Astrocyte (in vitro differentiated cells and primary cell): ENCODE measurements around the gene LSM10. TPM values are rescaled to one million over a fixed set of nuclear protein-coding genes. Genes with fewer than 3 reads are reported as not detected.

Experiments used
- DNase-seq: peaks from one replicate; pipeline ENCODE4 v3.0.0-alpha.2; 2010; ENCODE audit warnings: low read depth
- FAIRE-seq: peaks from 2 replicates; lab custom pipeline; 2011; peaks lifted over from hg19 to GRCh38; lab: Jason Lieb, UNC
- H2AFZ ChIP-seq: 2 replicates; pipeline ENCODE4 v1.6.0; 2012; ENCODE audit warnings: low read depth, low read length, inconsistent platforms
- H3K27ac ChIP-seq: 2 replicates; pipeline ENCODE4 v1.5.1; 2011; ENCODE audit warnings: low read depth, low read length, inconsistent platforms
- H3K27me3 ChIP-seq: 2 replicates; pipeline ENCODE4 v1.6.0; 2011; ENCODE audit warnings: low read length, inconsistent platforms; ENCODE audit not compliant: insufficient read depth
- H3K36me3 ChIP-seq: 2 replicates; pipeline ENCODE4 v1.5.1; 2011; ENCODE audit warnings: low read length, inconsistent platforms; ENCODE audit not compliant: insufficient read depth
- H3K4me1 ChIP-seq: 2 replicates; pipeline ENCODE4 v1.5.1; 2011; ENCODE audit warnings: low read length, inconsistent platforms; ENCODE audit not compliant: insufficient read depth
- H3K4me2 ChIP-seq: 2 replicates; pipeline ENCODE4 v1.6.0; 2012; ENCODE audit warnings: low read length, inconsistent platforms
- H3K4me3 ChIP-seq: 2 replicates; pipeline ENCODE4 v1.5.1; 2011; ENCODE audit warnings: low read depth, mild to moderate bottlenecking, low read length, inconsistent platforms; ENCODE audit not compliant: insufficient read depth
- H3K79me2 ChIP-seq: 2 replicates; pipeline ENCODE4 v1.6.0; 2012; ENCODE audit warnings: mild to moderate bottlenecking, low read length, inconsistent platforms; ENCODE audit not compliant: insufficient read depth
- H3K9ac ChIP-seq: 2 replicates; pipeline ENCODE4 v1.6.0; 2012; ENCODE audit warnings: mild to moderate bottlenecking, low read length, inconsistent platforms
- H3K9me3 ChIP-seq: 2 replicates; pipeline ENCODE4 v1.5.1; 2012; ENCODE audit warnings: low read depth, mild to moderate bottlenecking, low read length, inconsistent platforms; ENCODE audit not compliant: insufficient read depth
- H4K20me1 ChIP-seq: 2 replicates; pipeline ENCODE4 v1.6.0; 2012; ENCODE audit warnings: low read length, inconsistent platforms; ENCODE audit not compliant: insufficient read depth
- H3K27ac Mint-ChIP-seq: one replicate; pipeline ENCODE4 v1.8.0; 2021; ENCODE audit warnings: mild to moderate bottlenecking, mixed read lengths; ENCODE audit not compliant: unreplicated experiment
- H3K27me3 Mint-ChIP-seq: one replicate; pipeline ENCODE4 v1.8.0; 2021; ENCODE audit warnings: low read depth, mixed read lengths; ENCODE audit not compliant: unreplicated experiment
- H3K36me3 Mint-ChIP-seq: one replicate; pipeline ENCODE4 v1.8.0; 2021; ENCODE audit warnings: low read depth, mixed read lengths; ENCODE audit not compliant: unreplicated experiment
- H3K4me1 Mint-ChIP-seq: one replicate; pipeline ENCODE4 v1.8.0; 2021; ENCODE audit warnings: low read depth, mixed read lengths; ENCODE audit not compliant: unreplicated experiment
- H3K4me3 Mint-ChIP-seq: one replicate; pipeline ENCODE4 v1.8.0; 2021; ENCODE audit warnings: mild to moderate bottlenecking, moderate library complexity, mixed read lengths; ENCODE audit not compliant: unreplicated experiment
- H3K9me3 Mint-ChIP-seq: one replicate; pipeline ENCODE4 v1.8.0; 2021; ENCODE audit warnings: mild to moderate bottlenecking, mixed read lengths; ENCODE audit not compliant: unreplicated experiment
- CTCF ChIP-seq: IDR thresholded peaks from 2 replicates; pipeline ENCODE4 v1.5.1; 2011; ENCODE audit warnings: low read depth, mild to moderate bottlenecking, inconsistent platforms, low read length, moderate library complexity; ENCODE audit not compliant: insufficient read depth
- EZH2 ChIP-seq: IDR thresholded peaks from 2 replicates; pipeline ENCODE4 v1.6.1; 2012; ENCODE audit warnings: mild to moderate bottlenecking, low read length, inconsistent platforms; ENCODE audit not compliant: insufficient read depth
- total RNA-seq: library from RNA; stranded (reverse); gene quantifications from 2 replicates; pipeline ENCODE4 v1.2.1, GENCODE V29; 2021

Gene LSM10
- total RNA-seq, 1 donor from 2014 or later = 48.9 TPM

GRCh38 chr1:36367066-36367465, 30.6 kb downstream of the LSM10 start:
- no peak overlapping the region for H3K9ac ChIP-seq
- H3K4me2 ChIP-seq = no peak overlapping the region
- peaks cover 87% of the 10 kb centered on the region for H3K79me2 ChIP-seq
- no peak overlapping the region for H3K4me3 ChIP-seq
- no peak overlapping the region for H3K27ac ChIP-seq
- H3K36me3 ChIP-seq = peaks cover 9% of the 10 kb centered on the region
- no peak overlapping the region for H3K4me3 Mint-ChIP-seq
- peaks cover 8% of the 10 kb centered on the region for H3K36me3 Mint-ChIP-seq
- DNase-seq (no peak), FAIRE-seq (no peak)
- H3K27me3 Mint-ChIP-seq = no peaks in the 10 kb centered on the region
- no peaks in the 10 kb centered on the region for H3K27me3 ChIP-seq
- H3K27ac Mint-ChIP-seq = no peak overlapping the region
- no peaks in the 10 kb centered on the region for H3K9me3 Mint-ChIP-seq
- H2AFZ ChIP-seq = no peak overlapping the region
- peaks cover 43% of the 10 kb centered on the region for H3K4me1 Mint-ChIP-seq
- TF ChIP-seq EZH2 (no peak), CTCF (no peak)
- H3K9me3 ChIP-seq = no peaks in the 10 kb centered on the region
- H3K4me1 ChIP-seq = peaks cover 26% of the 10 kb centered on the region
- peaks cover 50% of the 10 kb centered on the region for H4K20me1 ChIP-seq

GRCh38 chr1:36366091-36366661, 31.5 kb downstream of the LSM10 start:
- H2AFZ ChIP-seq = no peak overlapping the region
- TF ChIP-seq EZH2 = no peak
- Mint-ChIP-seq H3K9me3 (no peaks in the 10 kb centered on the region), H3K27ac (peak overlapping the region; percentile 83), H3K4me3 (no peak overlapping the region), H3K4me1 (peaks cover 40% of the 10 kb centered on the region), H3K27me3 (no peaks in the 10 kb centered on the region), H3K36me3 (peaks cover 13% of the 10 kb centered on the region)
- peak overlapping the region; percentile 68 for H3K4me2 ChIP-seq
- H3K4me1 ChIP-seq = peaks cover 22% of the 10 kb centered on the region
- no peak for FAIRE-seq
- H3K36me3 ChIP-seq = peaks cover 13% of the 10 kb centered on the region
- H3K9me3 ChIP-seq = no peaks in the 10 kb centered on the region
- no peaks in the 10 kb centered on the region for H3K27me3 ChIP-seq
- no peak overlapping the region for H3K4me3 ChIP-seq
- peak overlapping the region; percentile 29 for H3K27ac ChIP-seq
- peak; percentile 50 for DNase-seq
- H4K20me1 ChIP-seq = peaks cover 56% of the 10 kb centered on the region
- H3K9ac ChIP-seq = peak overlapping the region; percentile 33
- H3K79me2 ChIP-seq = peaks cover 91% of the 10 kb centered on the region

GRCh38 chr1:36365381-36365780, 32.3 kb downstream of the LSM10 start:
- Histone ChIP-seq H3K4me1 (peaks cover 22% of the 10 kb centered on the region), H4K20me1 (peaks cover 61% of the 10 kb centered on the region), H3K79me2 (peaks cover 90% of the 10 kb centered on the region), H3K9me3 (no peaks in the 10 kb centered on the region), H3K27me3 (no peaks in the 10 kb centered on the region), H3K9ac (no peak overlapping the region), H3K4me2 (no peak overlapping the region), H2AFZ (no peak overlapping the region), H3K27ac (no peak overlapping the region), H3K36me3 (peaks cover 13% of the 10 kb centered on the region), H3K4me3 (no peak overlapping the region)
- peaks cover 40% of the 10 kb centered on the region for H3K4me1 Mint-ChIP-seq
- peak overlapping the region; percentile 35 for H3K4me3 Mint-ChIP-seq
- FAIRE-seq (no peak), DNase-seq (peak; percentile 29)
- H3K27ac Mint-ChIP-seq = peak overlapping the region; percentile 79
- H3K27me3 Mint-ChIP-seq = no peaks in the 10 kb centered on the region
- H3K9me3 Mint-ChIP-seq = no peaks in the 10 kb centered on the region
- peaks cover 15% of the 10 kb centered on the region for H3K36me3 Mint-ChIP-seq
- TF ChIP-seq EZH2 (no peak), CTCF (no peak)
